Measurements from ENCODE around the gene PLPP4.

Gene PLPP4

DNA sequence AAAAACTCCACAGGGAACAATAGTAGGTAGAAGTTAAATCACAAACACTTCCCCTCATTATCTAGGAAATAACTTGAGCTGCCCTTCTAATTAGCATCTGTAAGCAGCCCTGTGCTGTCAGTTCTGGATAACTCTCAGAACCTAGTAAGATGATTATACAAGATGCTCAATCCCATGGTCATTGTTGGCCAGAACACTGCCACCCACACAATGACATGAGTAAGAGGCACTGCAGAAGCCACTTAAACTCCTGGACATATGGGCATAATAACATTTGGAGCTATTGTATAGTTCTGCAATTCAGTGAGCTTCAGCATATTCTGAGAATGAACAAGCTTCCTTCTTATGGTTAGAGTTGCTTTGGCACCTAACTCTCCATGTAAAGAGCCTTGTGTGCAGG lies 153.8 kb downstream of the PLPP4 start:
- no peak for DNase-seq (ENCODE audit: low read depth)

DNA sequence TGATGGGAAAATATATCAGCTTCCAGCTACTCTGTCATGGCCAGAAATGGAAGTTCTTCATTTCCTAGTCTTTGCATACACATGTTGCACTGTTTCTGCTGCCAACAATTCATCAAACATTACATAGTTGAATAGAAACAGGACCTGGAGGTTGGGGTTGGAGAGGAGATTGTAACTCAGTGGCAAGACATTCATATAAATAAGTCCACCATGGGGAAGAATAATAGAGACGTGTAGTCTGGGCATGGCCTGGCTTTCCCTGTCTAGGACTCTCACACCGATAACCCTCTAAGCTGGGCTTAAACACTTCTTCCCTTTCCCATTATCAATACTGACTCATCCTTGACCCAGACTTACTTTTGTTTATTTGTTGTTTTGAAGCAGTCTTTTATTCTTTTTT lies 155.7 kb downstream of the PLPP4 start:
- DNase-seq (ENCODE audit: low read depth) = no peak

DNA sequence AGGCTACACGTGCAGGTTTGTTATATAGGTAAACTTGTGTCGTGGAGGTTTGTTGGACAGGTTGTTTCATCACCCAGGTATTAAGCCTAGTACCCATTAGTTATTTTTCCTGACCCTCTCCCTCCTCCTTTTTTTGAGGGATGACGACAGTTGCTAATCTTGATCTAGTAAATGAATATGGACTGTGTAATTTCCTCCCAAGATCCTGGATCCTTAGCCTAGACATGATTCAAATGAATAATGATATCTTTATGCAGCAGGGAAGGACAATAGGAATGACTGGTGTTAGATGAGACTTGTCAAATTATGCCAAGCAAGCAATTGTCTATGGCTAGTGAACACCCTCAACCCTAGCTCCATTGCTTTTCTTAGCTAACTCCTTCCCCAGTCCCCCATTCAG lies 156.2 kb downstream of the PLPP4 start:
- DNase-seq (ENCODE audit: low read depth) = no peak

DNA sequence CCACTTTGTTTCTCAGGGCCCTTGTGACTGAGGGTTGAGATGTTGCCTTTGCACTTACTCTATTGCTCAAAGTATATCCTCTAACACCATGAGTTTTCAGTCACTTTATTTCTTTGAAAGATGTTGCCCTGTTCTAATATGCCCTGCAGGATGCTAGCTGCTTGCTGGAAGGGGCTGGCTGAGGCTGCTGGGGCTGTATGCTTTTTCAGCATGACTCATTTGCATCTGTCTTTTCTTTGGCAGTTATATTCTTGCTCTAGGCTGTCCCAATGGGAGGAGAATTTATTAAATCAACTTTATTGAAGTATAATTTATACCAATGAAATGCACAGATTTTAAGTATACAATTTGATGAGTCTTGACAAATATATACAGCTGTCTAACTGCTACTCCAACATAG lies 157.7 kb downstream of the PLPP4 start:
- DNase-seq (ENCODE audit: low read depth) = no peak

DNA sequence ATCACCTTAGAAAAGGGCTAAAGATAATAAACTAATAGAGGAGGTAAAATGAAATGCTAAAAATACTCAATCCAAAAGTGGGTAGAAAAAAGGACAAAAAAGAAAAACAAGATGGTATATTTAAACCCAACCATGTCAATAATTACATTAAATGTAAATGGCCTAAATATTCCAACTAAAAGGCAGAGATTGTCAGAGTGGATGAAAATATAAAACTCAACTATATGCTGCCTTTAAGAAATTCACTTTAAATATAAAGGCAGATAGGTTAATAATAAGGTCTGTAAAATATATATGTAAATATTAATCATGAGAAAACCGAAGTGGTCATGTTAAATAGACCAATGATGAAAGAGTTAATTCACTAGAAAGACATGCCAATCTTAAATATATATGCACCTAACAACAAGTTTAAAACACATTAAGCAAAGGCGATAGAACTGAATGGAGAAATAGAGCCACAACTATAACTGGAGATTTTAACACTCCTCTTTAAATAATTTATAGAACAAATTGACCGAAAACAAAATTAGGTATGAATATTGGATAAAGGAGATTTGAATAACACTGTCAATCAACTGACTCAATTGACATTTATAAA lies 159.4 kb downstream of the PLPP4 start:
- no peak for DNase-seq (ENCODE audit: low read depth)

DNA sequence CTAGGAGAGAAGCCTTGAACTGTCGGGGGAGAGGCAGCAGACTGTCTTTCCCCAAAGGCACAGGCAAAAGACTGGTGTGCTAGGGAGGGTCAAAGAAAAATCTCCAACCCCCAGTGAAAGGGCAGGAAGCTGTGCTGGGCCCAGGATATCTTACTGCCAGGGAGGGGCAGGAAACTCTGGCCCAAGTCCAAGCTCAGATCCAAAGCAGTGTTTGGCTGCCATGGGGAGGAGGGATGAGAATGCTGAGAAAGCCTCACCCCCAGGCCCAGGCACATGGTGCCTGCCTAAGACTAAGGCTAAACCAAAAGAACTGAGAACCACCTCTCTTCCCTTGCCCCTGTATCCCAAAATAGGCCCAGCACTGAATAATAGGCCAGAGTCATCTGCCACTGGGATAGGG lies 171.2 kb downstream of the PLPP4 start:
- DNase-seq (ENCODE audit: low read depth) = no peak

DNA sequence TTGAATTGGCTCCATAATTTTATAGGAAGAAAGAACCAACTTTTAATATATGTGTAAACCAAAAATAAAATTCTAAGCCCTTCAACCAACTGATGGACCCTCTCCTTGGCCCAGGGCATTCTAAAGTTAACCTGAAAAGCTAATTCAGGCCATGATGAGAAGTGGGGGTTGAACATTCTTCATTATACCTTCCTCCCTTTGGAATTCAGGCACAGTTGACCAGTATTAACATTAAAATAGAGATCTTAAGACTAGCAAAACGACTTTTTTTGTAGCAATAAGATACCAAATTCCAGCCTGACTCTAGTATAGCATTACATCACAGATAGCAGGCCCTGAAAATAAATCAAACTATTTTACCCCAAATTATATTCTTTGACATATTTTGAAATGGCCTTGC lies 173.2 kb downstream of the PLPP4 start:
- no peak for DNase-seq (ENCODE audit: low read depth)

DNA sequence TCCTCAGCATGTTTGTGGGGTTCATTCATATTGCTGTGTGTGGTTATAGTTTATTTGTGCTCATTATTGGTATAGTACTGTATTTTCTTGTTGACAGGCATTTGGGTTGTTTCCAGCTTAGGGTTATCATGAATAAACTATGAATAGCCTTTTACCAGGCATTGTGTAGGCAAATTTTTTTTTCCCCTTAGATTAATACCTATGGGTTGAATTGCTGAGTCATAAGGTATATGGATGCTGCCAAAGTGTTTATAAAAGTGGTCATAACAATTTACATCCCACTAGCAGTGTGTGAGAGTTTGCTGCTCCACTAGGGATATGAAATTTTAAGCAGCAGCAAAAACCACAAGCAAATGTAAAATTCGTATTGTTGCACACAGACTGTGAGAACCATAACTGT lies 175.0 kb downstream of the PLPP4 start:
- DNase-seq (ENCODE audit: low read depth) = no peak

DNA sequence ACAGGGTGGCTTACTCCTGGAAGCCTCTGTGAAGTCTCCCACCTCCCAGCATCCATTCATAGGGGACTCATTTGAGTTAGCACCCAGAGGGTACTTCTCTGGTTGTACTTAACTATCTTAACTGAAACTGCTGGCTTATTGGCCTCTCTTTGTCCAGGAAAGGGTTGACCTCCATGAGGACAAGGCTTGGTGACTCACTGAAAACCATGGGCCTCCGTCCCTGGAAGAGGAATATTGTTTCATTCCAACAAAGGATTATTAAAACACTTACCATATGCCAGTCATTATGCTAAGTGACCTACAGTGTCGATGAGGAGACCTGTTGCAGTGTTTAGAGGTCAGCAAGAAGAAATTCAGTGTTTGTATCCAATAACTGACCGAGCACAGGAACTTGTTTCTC lies 175.9 kb downstream of the PLPP4 start:
- DNase-seq (ENCODE audit: low read depth) = no peak

DNA sequence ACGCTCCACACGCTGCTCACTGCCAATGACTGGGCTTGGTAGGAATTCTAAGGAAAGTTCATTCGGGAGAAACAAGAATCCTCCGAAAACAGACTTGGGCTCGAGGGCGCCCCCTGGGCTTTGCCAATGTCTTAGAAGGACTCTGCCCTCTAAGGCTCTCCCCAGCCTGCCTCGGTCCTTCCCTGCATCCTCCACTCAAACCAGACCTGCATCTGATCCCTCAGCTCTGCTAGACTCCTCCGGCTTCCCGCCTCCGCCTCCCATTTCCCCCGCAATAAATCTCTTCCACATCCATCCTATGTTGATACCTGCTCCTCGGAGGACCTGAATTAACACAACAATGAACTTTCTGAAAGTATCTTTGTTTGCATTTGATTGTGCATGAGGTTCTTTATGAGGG lies 177.6 kb downstream of the PLPP4 start:
- DNase-seq (ENCODE audit: low read depth) = no peak

All from stimulated activated CD8-positive, alpha-beta memory T cell treated with anti-CD3 and anti-CD28 coated beads, Interleukin-12 subunit alpha, Interleukin-12 subunit beta, amount 100 ng/mL, for 4 hours (primary cell).